SIG-M5 (cell line): ENCODE measurements around the gene RMND5A.
"Not testable (repeated sequence)": the region's sequence is repeated elsewhere in the genome, so short reads cannot be mapped to it uniquely, and the experiment has no call there.

Experiments used
- DNase-seq: peaks from one replicate; lab custom pipeline; 2025; lab: John Stamatoyannopoulos, UW

The RMND5A gene

GRCh38 chr2:86714579-86715173, 5.4 kb upstream of the RMND5A start:
- DNase-seq: not testable (repeated sequence)

- DNase-seq: not testable (repeated sequence)
Measured at GRCh38 chr2:86719263-86719636, 841 bp upstream of the RMND5A start.

GRCh38 chr2:86720540-86721320, 639 bp downstream of the RMND5A start:
- DNase-seq: not testable (repeated sequence)

GRCh38 chr2:86725706-86726105, 5.6 kb downstream of the RMND5A start:
- not testable (repeated sequence) for DNase-seq

GRCh38 chr2:86732040-86732525, 12.0 kb downstream of the RMND5A start:
- not testable (repeated sequence) for DNase-seq

- DNase-seq: not testable (repeated sequence)
Measured at GRCh38 chr2:86732837-86733236, 12.7 kb downstream of the RMND5A start.

GRCh38 chr2:86733528-86733927, 13.4 kb downstream of the RMND5A start:
- not testable (repeated sequence) for DNase-seq

- not testable (repeated sequence) for DNase-seq
Measured at GRCh38 chr2:86734896-86735295, 14.8 kb downstream of the RMND5A start.

- DNase-seq: not testable (repeated sequence)
Measured at GRCh38 chr2:86739485-86739884, 19.4 kb downstream of the RMND5A start.

- not testable (repeated sequence) for DNase-seq
Measured at GRCh38 chr2:86739889-86740288, 19.8 kb downstream of the RMND5A start.

GRCh38 chr2:86741889-86742498, 21.9 kb downstream of the RMND5A start:
- not testable (repeated sequence) for DNase-seq

- no peak for DNase-seq
Measured at GRCh38 chr2:86744152-86744551, 24.1 kb downstream of the RMND5A start.

- no peak for DNase-seq
Measured at GRCh38 chr2:86746939-86747338, 26.8 kb downstream of the RMND5A start.

- peak; percentile 45 for DNase-seq
Measured at GRCh38 chr2:86747711-86748639, 27.9 kb downstream of the RMND5A start.

- no peak for DNase-seq
Measured at GRCh38 chr2:86750240-86750839, 30.2 kb downstream of the RMND5A start.

GRCh38 chr2:86751778-86752177, 31.7 kb downstream of the RMND5A start:
- DNase-seq: no peak

- no peak for DNase-seq
Measured at GRCh38 chr2:86752934-86753333, 32.8 kb downstream of the RMND5A start.

GRCh38 chr2:86753606-86754005, 33.5 kb downstream of the RMND5A start:
- DNase-seq: no peak

GRCh38 chr2:86758405-86758804, 38.3 kb downstream of the RMND5A start:
- no peak for DNase-seq

GRCh38 chr2:86760371-86760770, 40.3 kb downstream of the RMND5A start:
- DNase-seq: no peak

GRCh38 chr2:86764661-86765309, 44.7 kb downstream of the RMND5A start:
- DNase-seq: no peak
